ENCODE data around the gene PI4KA. TPM values are rescaled to one million over a fixed set of nuclear protein-coding genes. Genes with fewer than 3 reads are reported as not detected.

Gene PI4KA
- 150 TPM for total RNA-seq

- Histone ChIP-seq H3K27ac (peak within 1 kb of the TSS; percentile 89 to 97), H3K4me3 (peak within 1 kb of the TSS; percentile 82 to 91), H3K4me1 (peaks cover 0 to 22% of the 10 kb centered on the region in 2 donors), H3K27me3 (no peaks in the 10 kb centered on the region), H3K36me3 (no peaks in the 10 kb centered on the region), H3K9me3 (no peaks in the 10 kb centered on the region)
- intact Hi-C loops (cut with DNase I) = loop anchor here (1.0 to 10.0 kb wide), 7 partner anchors 58 to 784 kb away; partner anchors contain the start of genes CRKL, LZTR1, MED15 and SDF2L1
- TF ChIP-seq CTCF (IDR thresholded peaks at IDR 0.05) = peak in 1 of 3 experiments; percentile 47
- peak; percentile 98 to 100 for DNase-seq (ENCODE audit: low spot score in 2 of 2)
Measured at GRCh38 chr22:20858615-20859416, at the start of gene PI4KA, which contains the start of gene SNAP29. Gene PI4KA (minus strand): TSS chr22:20858811. CDS start chr22:20858725, 86 bp downstream. Gene SNAP29 (plus strand): TSS chr22:20859007. CDS start chr22:20859111, 104 bp downstream.

- no peak overlapping the region for H3K27ac ChIP-seq
- H3K9me3 ChIP-seq = no peaks in the 10 kb centered on the region
- intact Hi-C loops (cut with DNase I) = no loop called here
- no peaks in the 10 kb centered on the region for H3K27me3 ChIP-seq
- no peak for TF ChIP-seq CTCF (IDR thresholded peaks at IDR 0.05)
- no peak for DNase-seq (ENCODE audit: low spot score in 2 of 2)
- H3K4me1 ChIP-seq = no peaks in the 10 kb centered on the region
- H3K36me3 ChIP-seq = no peaks in the 10 kb centered on the region
- no peak overlapping the region for H3K4me3 ChIP-seq
Measured at GRCh38 chr22:20906387-20906767, 47.8 kb upstream of the PI4KA start.

- Histone ChIP-seq H3K4me3 (no peak overlapping the region), H3K27me3 (no peaks in the 10 kb centered on the region), H3K36me3 (no peaks in the 10 kb centered on the region), H3K27ac (no peak overlapping the region), H3K9me3 (no peaks in the 10 kb centered on the region), H3K4me1 (no peaks in the 10 kb centered on the region)
- intact Hi-C loops (cut with DNase I) = no loop called here
- DNase-seq (ENCODE audit: low spot score in 2 of 2) = no peak
- no peak for TF ChIP-seq CTCF (IDR thresholded peaks at IDR 0.05)
Measured at GRCh38 chr22:20905415-20906386, 47.1 kb upstream of the PI4KA start.

- no peak for DNase-seq (ENCODE audit: low spot score in 2 of 2)
- Histone ChIP-seq H3K4me1 (no peaks in the 10 kb centered on the region), H3K36me3 (no peaks in the 10 kb centered on the region), H3K27me3 (no peaks in the 10 kb centered on the region), H3K4me3 (no peak overlapping the region), H3K9me3 (no peaks in the 10 kb centered on the region), H3K27ac (no peak overlapping the region)
- intact Hi-C loops (cut with DNase I) = no loop called here
- TF ChIP-seq CTCF (IDR thresholded peaks at IDR 0.05) = no peak
Measured at GRCh38 chr22:20904980-20905355, 46.4 kb upstream of the PI4KA start.

- no peaks in the 10 kb centered on the region for H3K9me3 ChIP-seq
- no peak for DNase-seq (ENCODE audit: low spot score in 2 of 2)
- H3K36me3 ChIP-seq = no peaks in the 10 kb centered on the region
- no peaks in the 10 kb centered on the region for H3K27me3 ChIP-seq
- intact Hi-C loops (cut with DNase I) = no loop called here
- no peak overlapping the region for H3K27ac ChIP-seq
- TF ChIP-seq CTCF (IDR thresholded peaks at IDR 0.05) = no peak
- no peak overlapping the region for H3K4me3 ChIP-seq
- no peaks in the 10 kb centered on the region for H3K4me1 ChIP-seq
Measured at GRCh38 chr22:20904008-20904979, 45.7 kb upstream of the PI4KA start.
